Measurements from ENCODE around the gene PARN. TPM values are rescaled to one million over a fixed set of nuclear protein-coding genes. Genes with fewer than 3 reads are reported as not detected.

The PARN gene
- total and polyA plus RNA-seq, 9 of the 15 experiments (the other 6 are each of a cell fraction or from before 2014, with no cell fraction given) = 9.6 to 51.3 (median 40.4) TPM

DNA sequence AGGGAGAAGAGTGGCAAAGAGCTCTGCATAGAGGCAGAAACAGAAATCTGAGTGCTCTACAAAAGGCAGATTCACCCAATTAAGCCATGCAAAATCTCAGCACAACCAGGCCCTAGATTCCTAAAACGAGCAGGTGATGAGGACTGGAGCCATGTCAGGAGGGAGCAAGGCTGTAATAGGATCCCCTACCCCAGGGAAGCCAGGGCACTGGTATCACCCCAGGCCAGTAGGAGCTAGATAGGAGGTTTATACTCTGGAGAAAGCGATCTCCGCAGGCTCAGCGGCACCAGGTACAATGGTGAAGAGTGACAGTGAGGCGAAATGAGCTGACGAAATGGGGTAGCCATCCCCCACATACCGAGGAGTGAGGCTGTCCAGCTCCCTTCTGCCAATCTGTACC is 171.5 kb downstream of the PARN start:
- H3K27me3 ChIP-seq (ENCODE audit: control insufficient read depth in 2 of 2, insufficient read depth in 2 of 2, low read length in 2 of 2) = no peaks in the 10 kb centered on the region
- no peak overlapping the region for H2AFZ ChIP-seq (ENCODE audit: low read depth, low read length)
- H3K4me2 ChIP-seq (ENCODE audit: insufficient read depth, low read length) = no peak overlapping the region
- H3K79me2 ChIP-seq (ENCODE audit: control insufficient read depth, insufficient read depth, low read length) = no peaks in the 10 kb centered on the region
- H3K4me1 ChIP-seq (replicated peaks in 1 of 2; ENCODE audit: control insufficient read depth in 2 of 2, insufficient read depth in 2 of 2, low read length in 2 of 2) = no peaks in the 10 kb centered on the region; a peak in 2 of 5 replicates
- CTCF ChIA-PET (ENCODE audit: low intra/inter-chr PET ratio) = no interaction called here
- BruUV-seq (replicated peaks) = no TSS peak
- ATAC-seq (no peak), FAIRE-seq (no peak), DNase-seq (ENCODE audit: extremely low read depth in 1 of 4, low spot score in 3 of 4) (no peak)
- 62% methylated on average over 7 of the region's 7 CpGs for WGBS (ENCODE audit: insufficient coverage, low coverage, missing lambda C conversion rate)
- H3K9me1 ChIP-seq (ENCODE audit: control insufficient read depth, insufficient read depth, low read length) = no peaks in the 10 kb centered on the region
- H3K9ac ChIP-seq (ENCODE audit: insufficient read depth in 1 of 2, low read depth in 2 of 2, low read length in 2 of 2) = no peak overlapping the region
- intact Hi-C loops (cut with micrococcal nuclease) (no loop called here), in situ Hi-C loops (cut with MboI) (no loop called here)
- H3K4me3 ChIP-seq = no peak overlapping the region
- no peak overlapping the region for H3K27ac ChIP-seq (ENCODE audit: extremely low read depth, low read depth, low read length)
- no peaks in the 10 kb centered on the region for H3K9me3 ChIP-seq (replicated peaks; ENCODE audit: control insufficient read depth, insufficient read depth, low read depth, low read length)
- no peaks in the 10 kb centered on the region for H4K20me1 ChIP-seq (replicated peaks; ENCODE audit: control insufficient read depth, insufficient read depth, low read length)
- peaks cover 7% of the 10 kb centered on the region; the same call in 2 of the 3 replicates for H3K36me3 ChIP-seq (ENCODE audit: control insufficient read depth, insufficient read depth, low read length)
- POLR2A ChIA-PET = interaction anchor here (0.7 to 1.3 kb wide), 4 partner anchors 8 to 43 kb away, joined by 3 to 4 read pairs (median 4); no protein-coding TSS in a partner anchor
- TF ChIP-seq, protein P1, sequence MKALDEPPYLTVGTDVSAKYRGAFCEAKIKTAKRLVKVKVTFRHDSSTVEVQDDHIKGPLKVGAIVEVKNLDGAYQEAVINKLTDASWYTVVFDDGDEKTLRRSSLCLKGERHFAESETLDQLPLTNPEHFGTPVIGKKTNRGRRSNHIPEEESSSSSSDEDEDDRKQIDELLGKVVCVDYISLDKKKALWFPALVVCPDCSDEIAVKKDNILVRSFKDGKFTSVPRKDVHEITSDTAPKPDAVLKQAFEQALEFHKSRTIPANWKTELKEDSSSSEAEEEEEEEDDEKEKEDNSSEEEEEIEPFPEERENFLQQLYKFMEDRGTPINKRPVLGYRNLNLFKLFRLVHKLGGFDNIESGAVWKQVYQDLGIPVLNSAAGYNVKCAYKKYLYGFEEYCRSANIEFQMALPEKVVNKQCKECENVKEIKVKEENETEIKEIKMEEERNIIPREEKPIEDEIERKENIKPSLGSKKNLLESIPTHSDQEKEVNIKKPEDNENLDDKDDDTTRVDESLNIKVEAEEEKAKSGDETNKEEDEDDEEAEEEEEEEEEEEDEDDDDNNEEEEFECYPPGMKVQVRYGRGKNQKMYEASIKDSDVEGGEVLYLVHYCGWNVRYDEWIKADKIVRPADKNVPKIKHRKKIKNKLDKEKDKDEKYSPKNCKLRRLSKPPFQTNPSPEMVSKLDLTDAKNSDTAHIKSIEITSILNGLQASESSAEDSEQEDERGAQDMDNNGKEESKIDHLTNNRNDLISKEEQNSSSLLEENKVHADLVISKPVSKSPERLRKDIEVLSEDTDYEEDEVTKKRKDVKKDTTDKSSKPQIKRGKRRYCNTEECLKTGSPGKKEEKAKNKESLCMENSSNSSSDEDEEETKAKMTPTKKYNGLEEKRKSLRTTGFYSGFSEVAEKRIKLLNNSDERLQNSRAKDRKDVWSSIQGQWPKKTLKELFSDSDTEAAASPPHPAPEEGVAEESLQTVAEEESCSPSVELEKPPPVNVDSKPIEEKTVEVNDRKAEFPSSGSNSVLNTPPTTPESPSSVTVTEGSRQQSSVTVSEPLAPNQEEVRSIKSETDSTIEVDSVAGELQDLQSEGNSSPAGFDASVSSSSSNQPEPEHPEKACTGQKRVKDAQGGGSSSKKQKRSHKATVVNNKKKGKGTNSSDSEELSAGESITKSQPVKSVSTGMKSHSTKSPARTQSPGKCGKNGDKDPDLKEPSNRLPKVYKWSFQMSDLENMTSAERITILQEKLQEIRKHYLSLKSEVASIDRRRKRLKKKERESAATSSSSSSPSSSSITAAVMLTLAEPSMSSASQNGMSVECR (CRISPR knock-in tag; IDR thresholded peaks at IDR 0.05) = no peak
- TF ChIP-seq ZFP30 (CRISPR knock-in tag; IDR thresholded peaks at IDR 0.05; ENCODE audit: borderline replicate concordance) (no peak), TGIF2 (CRISPR knock-in tag; IDR thresholded peaks at IDR 0.05) (no peak), ZBTB40 (IDR thresholded peaks at IDR 0.05) (no peak), ZBTB40 (CRISPR knock-in tag; IDR thresholded peaks at IDR 0.05) (no peak), NFIX (CRISPR knock-in tag; IDR thresholded peaks at IDR 0.05; ENCODE audit: low read depth) (no peak), ZNF740 (CRISPR knock-in tag; IDR thresholded peaks at IDR 0.05) (no peak), ZNF740 (tag; IDR thresholded peaks at IDR 0.05) (no peak)

All from K562 (cell line).